Eye (tissue), 1 donor: ENCODE results near the gene DOK5.
A peak's percentile ranks its signal among the peaks of the same experiment; 100 is the strongest.

Experiments used
- DNase-seq: peaks from one replicate; pipeline ENCODE4 v3.0.0-alpha.2; 2015

The DOK5 gene

DNA sequence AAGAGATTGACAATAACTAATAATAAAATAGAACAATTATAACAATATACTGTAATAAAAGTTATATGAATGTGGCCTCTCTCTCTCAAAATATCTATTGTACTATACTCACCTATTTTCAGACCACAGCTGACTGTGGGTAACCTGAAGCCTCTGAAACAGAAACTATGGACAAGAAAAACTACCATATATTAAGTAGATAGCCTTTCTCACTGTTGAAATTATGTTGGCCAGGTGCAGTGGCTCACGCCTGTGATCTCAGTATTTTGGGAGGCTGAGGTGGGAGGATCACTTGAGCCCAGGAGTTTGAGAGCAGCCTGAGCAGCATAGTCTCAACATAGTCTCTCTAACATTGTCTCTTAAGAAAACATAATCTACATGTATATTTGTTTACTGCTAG is 89.9 kb downstream of the DOK5 start:
- DNase-seq = no peak

DNA sequence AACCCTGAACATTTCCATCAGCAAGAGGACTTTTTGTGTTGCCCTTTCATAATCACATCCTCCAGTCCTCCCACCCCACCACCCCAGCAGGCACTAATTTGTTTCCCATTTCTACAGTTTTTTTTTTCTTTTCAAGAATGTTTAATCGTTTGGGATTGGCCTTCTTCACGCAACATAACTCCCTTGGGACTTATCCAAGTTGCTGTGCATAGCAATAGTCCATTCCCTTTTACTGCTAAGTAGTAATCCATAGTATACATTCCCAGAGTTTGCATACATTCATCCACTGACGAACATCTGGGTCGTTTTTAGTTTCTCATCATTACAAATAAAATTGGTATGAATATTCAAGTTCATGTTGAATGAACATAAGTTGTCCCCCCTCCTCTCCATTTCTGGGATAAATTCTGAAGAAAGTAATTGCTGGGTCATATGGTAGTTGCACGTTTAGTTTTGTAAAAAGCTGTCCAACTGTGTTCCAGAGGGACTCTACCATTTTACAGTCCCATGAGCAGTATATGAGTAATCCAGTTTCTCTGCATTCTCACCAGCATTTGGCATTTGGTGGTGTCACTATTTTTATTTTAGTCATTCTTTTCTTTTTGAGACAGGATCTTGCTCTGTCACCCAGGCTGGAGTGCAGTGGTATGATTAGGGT is 90.8 kb downstream of the DOK5 start:
- no peak for DNase-seq

DNA sequence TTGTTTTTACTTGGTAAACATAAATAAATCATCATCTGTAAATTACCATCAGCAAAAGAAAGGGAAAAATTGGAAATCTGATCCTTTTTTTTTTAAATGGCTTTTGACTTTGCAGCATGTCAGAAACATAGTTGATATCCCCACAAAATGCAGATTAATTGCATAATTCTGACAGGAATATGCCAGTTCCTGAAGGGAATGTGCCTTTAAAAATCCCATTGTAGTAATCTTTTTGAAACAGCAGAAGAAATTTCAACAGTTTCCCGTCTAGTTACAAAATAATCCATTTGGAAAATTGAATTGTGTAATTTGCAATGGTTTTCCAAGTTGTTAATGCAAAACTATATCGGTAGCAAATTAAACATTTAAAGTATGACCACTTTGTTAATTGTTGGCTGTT is 95.2 kb downstream of the DOK5 start:
- DNase-seq = no peak

DNA sequence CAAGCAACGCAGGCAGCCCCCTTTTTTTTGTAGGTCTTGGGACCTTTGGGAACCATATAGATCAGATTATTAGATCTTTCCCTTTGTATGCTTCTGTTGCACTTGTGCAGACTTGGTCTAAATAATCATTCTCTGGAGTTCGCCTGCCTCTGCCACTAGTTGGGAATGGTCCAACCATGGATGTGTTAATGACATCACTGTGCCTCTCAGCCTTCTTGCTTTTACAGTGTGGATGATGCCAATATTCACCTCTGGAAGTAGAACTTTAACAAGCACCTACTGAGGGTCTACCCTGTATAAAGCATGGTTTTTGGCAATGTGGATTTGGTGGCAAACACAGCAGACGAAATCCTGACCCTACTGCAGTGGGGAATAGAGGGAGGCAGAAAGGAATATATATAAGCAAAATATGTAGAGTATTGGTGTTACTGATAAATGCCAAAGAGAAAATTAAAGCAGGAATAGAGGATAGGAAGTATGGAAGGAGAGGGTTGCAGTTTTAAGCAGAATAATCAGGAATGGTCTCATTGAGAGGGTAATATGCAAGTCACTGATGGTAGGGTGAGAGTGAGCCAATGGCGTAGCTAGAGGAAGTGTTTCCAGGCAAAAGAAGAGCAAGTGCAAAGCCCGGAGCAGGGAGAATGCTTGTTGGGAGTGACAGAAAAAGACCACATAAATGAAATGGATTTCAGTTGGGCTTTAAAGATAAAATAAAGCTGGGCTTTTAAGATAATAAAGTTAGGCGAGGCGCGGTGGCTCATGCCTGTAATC is 97.5 kb downstream of the DOK5 start:
- no peak for DNase-seq

DNA sequence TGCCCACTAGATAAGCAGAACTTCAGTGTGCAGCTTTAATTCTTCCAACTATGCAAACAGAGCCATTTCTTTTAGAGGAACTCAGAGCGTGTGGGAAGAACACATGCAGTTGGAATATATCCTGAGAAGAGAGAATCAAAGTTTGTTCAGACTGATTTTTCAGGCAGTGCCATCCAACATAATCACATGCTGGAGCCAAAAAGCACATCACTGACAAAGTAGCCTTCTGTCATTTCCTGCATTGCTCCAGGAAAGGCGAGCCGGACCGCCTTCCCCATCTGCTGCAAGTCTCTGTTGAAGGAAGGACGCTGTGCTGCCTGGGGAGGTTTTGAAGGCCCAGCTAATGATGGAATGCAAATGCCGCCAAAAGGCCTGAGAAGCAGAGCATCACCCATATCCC is 98.4 kb downstream of the DOK5 start:
- DNase-seq = no peak

DNA sequence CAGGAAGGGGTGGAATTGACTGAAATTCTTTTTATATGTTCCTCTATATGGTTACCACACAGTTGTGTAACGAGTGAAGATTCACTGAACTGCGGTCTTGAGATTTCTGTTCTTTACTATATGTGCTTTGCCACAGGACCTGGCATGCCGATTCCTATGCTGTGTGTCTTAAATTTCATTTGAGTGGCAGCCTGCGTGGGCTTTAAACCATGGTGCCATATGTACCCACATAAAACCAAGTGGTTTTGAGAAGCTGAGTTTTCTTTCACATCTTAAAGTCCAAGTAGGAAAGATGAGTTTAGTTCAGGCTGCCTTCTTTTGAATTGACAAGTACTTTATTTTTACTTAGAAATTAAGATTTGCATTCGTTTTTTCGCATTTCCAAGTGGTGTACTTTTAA is 101.1 kb downstream of the DOK5 start:
- DNase-seq = no peak

DNA sequence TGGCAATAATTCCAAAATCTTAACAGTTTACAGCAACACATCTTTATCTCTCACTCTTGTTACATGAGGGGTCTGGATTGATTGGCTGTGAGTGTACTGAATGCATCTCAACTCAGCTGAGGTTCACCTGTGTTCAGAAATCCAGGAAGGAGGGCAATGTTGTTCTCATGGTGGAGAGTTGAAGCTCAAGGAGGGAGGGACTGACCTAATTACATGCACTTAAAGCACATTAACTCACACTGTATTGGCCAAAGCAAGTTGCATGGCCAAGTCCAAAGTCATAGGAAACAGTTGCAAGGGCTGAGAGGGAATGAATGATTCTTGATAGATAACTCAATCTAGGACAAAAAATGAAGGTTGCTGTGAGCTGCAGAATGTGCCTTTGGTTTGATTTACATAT is 102.2 kb downstream of the DOK5 start:
- DNase-seq = no peak

DNA sequence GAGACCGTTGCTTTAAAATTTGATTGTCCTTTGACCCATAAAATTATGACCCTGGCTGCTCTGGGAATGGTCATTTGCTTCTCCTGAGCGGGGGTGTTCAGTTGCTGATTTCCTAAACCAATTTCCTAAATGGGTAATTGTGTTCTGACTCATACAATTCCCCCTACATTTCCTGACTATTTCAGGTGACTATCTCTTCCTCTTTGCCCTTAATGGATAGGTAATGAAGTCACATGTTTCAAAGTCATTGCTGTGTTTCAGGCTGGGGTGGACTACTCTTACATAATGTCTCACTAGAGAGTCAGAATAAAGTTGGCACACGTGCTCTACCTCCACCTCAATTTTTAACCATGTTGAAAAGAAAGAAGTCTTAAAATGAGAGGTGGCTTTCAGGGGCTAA is 109.8 kb downstream of the DOK5 start:
- no peak for DNase-seq

DNA sequence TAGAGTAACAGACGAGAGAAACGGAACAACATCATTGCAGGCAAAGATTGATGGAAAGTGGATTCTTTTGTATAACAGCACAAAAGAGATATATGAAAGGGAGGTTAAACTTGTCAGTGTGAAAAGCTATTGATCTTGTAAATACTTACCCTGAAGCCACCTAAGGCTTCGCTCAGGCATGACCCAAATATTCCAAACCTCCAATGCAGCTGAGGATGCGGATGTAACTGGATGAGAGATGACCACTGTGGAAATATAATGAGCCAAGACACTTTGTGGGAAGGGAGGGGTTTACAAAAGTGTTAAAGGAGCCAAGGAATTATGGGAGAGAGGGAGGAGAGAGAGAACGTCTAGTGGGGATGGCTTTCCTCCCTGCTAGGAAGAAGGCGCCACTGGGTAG is 112.0 kb downstream of the DOK5 start:
- no peak for DNase-seq

DNA sequence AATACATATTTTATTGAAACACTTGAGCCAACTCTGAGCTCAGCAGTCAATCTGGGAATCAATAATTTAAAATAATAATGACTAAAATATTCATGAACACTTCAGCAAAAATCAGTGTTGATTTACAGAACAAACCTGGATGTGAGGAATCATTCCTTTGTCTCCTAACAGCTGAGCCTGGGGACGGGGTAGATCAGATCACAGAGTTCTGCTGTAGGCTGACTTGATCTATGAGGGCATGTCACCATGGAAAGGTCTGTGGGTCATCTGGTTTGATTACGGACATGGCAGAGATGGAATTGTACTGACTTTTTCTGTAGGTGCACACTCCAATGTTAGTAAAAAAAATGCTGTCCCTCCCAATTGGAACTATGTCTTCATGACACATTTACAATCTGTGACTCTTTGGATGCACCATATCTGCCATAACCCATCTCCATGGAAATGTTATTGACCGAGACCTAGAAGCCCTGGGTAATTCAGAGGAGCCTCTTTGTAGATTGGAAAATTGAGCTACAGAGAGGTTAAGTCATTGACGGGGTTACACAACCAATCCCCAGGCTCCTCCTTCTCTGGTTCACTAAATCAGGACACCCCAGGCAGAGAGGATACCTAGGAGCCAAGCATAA is 114.1 kb downstream of the DOK5 start:
- peak; percentile 30 for DNase-seq

DNA sequence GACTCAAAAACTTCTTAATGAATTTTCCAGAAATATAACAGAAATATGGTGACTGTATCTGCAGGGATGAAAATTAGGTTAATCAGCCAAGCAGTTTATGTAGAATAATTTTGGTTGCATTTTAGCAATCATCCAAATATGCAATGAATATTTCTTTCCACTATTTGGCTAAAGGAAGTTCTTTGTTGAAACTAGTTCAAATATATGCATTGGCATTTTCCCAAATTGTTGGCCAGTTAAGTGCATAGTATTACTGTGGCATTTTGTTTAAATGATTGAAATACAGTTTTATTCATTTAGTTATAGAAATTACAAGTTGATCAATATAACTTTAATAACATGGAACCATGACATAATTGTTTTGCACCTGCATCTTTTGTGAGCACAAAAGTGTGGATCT is 115.5 kb downstream of the DOK5 start:
- no peak for DNase-seq

DNA sequence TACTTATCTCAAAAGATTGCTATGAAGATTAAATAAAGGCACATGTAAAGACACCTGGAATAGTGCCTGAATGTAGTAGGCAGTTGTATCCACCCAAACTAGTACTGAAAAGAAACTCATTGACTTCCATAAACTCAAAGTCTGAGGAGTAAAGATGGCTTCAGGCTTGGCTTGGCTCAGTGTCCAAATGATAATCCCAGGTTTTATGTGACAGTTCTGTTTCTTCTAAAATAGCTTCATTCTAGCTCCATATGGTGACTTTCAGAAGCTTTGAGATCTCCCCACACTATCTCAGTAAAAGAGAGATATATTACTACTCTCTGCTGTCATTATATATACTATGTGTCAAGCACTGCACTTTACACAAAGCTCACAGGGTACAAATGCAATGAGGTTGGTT is 121.3 kb downstream of the DOK5 start:
- DNase-seq = no peak

DNA sequence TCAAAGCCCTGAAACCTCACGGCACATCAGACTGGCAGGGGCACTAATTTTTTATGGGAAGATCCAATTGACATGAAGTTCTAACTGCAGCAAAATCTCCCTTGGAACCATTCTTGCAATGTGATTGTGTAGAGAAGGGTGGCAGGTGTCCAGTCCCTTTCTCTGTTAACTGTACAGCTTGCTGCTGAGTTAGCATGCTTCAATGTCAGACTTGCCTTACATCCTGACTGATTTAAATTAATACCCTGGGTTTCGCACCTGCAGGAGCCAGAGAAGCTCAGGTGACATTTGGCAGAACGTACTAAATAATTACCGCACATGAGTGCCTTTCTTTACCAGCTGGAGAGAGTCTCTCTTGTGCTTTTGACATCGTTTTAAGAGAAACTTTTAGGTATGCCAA is 123.0 kb downstream of the DOK5 start:
- DNase-seq = no peak

DNA sequence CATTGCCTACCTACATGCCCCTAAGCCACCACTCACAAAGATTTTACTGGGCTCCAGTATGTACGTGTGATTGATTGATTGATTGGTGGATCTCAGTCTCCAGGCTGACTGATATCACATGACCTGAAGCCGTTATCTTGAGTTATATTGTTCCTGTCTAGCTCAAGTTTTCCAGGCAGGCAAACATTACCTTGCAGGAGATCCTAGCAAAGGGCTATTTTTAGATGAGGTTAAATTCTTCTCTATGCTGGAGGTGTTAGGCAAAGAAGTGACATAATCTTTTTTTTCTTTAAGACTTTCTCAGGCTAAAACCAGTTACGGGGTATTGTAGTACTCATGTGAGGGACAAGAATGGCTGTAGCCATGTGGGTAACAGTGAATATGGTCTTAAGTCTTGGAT is 125.2 kb downstream of the DOK5 start:
- no peak for DNase-seq

DNA sequence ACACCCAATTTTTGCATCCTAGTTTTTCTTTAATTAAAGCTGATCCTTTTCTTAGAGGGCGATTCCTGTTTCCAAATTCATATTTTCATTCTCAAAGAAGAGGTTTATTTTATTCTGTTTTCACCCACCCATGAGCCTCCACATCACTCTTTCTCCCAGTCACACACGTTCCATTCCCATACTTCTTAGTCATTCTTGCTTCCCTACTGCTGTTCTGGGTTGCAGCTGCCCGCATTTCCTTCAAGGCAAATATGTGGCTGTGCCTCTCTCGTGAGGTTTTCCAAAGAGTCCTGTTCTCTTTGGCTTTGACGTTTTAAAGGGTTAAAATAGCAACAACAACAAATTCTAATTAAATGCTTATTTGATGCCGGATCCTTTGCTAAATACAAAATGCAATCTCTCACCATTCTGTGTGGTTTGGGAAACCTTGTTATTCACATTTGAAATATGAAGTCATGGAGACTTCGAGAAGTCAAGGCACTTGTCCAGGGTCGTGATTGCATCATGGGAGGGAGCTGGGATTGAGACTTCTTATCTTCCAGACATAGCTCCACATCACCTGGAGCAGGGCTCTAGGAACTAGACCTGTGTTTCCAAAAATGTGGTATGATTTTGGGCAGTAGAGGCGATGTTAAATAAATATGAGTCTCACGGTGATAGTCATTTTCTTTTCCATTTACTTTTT is 126.6 kb downstream of the DOK5 start:
- no peak for DNase-seq

DNA sequence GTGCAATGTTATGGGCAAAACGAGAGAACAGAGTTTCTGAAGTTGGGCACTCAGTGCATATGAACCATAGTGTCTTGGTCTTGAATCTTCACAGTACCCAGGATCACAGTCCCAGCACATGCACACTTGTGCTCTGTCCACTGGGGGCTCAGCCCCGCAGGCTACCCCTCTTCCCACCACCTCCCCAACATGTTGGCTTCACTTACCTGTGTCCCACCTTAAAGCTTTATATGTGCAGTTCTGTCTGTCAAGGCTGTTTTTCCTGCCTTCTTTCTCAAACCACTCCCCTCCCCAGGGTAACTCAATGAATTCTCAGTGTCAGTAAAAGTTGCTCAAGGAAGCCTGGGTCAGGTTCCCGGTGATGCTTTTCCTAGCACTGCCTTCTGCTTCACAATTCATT is 129.9 kb downstream of the DOK5 start:
- no peak for DNase-seq

DNA sequence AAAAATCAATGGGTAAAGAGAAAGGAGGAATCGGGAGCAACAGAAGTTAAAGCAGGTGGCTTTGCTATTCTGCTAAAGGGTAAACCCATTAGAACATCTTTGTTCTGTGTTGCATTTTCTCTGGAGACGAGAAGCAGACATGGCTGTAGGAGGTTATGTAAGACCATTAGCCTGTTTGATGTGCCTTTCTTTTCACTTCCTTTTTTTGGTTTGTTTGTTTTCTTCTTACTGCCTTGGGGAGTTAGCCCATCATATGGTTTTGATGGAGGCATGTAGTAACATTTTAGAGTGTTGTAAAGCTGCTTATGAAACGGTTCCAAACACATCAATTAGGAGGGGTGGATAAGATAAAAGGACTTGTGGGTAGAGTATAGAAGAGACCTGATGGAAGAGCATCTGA is 131.0 kb downstream of the DOK5 start:
- peak; percentile 52 for DNase-seq

DNA sequence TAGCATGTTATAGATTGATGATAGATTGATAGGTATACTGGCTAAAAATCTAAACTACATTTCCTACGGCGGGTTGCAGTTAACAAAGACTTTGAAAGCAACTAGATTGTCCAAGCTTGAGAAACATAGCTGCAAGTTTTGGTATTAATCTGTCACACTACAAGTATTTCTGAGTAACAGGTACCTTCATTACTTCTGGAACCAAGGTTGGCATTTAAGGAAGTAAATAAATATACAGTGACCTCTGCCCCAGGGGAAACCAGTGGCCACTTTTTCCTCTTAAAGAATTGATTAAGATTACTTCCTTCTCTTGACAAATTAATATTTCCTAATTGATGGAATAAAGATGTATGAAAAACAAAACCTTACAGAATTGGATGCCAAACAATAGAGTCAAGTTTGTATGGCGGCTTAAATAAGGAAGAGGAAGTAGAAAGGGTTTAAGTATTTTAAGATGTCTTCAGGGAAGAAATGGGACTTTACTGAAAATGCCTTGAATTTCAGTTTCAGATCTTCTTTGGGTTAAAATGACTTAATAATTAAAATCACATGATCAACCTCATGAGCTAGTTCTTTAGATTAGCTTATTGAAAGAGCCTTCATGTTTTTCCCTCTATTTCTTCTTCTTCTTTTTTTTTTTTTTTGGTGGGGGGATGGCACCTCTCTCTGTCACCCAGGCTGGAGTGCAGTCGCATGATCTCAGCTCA is 132.8 kb downstream of the DOK5 start:
- no peak for DNase-seq

DNA sequence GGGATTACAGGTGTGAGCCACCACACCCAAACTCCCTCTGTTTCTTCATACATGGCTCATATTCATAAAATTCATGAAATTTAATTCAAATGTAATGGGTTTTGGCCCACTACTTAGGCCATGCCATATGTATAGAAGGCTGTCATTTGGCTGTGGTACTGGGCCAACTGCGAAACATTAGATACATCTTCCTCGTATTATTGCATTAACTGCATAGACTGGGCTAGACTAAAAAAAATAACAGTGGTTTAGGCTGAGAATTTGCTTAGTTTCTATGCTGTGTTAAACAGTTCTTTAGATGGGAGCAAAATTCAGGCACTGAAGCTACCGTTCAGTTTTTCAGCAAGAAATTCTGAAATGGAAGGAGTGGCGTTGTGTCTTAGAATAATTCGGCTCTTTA is 133.6 kb downstream of the DOK5 start:
- DNase-seq = no peak

DNA sequence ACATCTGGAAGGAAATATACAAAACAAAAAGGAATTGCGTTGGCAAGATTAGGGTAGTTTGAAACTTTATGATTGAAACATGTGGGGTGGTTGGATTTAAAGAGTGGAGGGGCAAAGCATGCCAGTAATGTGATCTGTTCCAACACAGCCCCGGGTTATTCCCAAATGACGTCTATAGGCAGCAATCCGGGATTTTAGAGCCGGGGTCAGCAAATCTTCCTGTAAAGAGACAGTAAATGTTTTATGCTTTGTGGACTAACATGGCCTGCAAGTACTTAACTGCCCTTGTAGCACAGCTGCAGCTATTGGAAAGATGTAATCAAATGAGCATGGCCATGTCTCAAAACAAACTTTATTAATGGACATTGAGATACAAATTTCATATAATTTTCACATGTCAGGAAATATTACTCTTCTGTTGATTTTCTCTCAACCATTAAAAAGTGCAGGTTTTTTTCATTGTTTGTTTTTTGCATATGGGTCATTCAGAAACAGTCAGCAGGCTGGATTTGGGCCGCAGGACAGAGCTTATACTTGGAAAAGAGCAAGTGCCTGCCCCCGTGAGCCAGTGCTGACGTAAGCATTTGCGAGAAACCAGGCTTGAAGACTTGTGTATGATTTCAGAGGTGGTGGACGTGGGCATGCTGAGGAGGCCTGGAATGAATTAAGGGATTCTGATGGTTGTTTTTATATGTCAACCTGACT is 136.5 kb downstream of the DOK5 start:
- peak; percentile 51 for DNase-seq

DNA sequence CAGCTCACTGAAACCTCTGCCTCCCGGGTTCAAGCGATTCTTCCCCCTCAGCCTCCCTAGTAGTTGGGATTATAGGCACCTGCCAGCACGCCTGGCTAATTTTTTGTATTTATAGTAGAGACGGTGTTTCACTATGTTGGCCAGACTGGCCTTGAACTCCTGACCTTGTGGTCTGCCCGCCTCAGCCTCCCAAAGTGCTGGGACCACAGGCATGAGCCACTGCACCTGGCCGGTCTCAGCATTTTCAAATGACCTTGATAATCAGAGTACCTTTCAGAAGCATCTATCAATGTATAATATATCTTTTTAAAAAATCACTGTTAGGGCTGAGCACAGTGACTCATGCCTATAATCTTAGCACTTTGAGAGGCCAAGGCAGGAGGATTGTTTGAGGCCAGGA is 143.0 kb downstream of the DOK5 start:
- no peak for DNase-seq

DNA sequence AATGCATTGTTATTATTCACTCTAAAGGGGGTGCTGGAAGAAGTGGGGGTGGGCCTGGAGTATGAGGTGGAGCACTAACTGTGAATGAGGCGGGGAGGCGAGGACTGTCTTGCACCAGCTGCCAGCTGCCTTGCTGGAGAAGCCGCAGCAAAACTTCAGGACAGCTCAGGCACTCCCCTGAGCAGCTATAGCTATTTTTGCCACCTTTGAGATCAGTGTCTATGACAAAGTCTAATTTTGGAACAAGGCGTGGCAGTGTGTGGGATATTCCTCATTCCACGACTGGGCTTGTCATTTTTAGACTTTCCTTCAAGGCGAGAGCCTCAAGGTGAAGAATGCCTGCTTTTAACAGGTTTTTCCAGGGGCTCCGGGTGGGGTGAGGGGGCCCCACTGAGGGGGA is 143.8 kb downstream of the DOK5 start:
- DNase-seq = no peak

DNA sequence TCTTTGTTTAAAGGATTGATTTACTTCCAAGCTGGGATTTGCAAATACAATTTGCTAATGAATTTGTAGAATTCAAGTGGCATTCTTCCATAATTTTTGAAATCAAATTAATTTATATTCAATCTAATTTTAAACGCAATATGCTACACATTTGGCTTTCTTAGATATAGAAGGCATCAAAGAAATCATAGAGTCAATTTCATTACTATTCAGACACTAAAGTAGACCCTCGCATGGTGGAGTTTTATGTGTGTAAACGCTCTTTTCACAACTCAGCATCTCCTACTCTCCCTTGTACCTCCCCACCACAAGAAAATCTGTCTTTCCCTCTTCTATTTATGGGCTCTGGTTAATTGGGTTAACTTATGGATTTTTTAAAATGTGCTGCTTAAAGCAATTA is 144.3 kb downstream of the DOK5 start:
- DNase-seq = no peak
